AG09319 (cell line): Measurements from ENCODE around the gene MMEL1.
"Not testable (repeated sequence)": the region's sequence is repeated elsewhere in the genome, so short reads cannot be mapped to it uniquely, and the experiment has no call there.

ENCODE experiments used
- DNase-seq: peaks from one replicate; pipeline ENCODE4 v3.0.0-alpha.2; 2010; ENCODE audit warnings: low read depth; ENCODE audit errors: extremely low read depth
- CTCF ChIP-seq: IDR thresholded peaks from 2 replicates; pipeline ENCODE4 v1.5.1; 2011; ENCODE audit warnings: low read depth, mild to moderate bottlenecking, inconsistent platforms, low read length, moderate library complexity

Gene MMEL1

DNA sequence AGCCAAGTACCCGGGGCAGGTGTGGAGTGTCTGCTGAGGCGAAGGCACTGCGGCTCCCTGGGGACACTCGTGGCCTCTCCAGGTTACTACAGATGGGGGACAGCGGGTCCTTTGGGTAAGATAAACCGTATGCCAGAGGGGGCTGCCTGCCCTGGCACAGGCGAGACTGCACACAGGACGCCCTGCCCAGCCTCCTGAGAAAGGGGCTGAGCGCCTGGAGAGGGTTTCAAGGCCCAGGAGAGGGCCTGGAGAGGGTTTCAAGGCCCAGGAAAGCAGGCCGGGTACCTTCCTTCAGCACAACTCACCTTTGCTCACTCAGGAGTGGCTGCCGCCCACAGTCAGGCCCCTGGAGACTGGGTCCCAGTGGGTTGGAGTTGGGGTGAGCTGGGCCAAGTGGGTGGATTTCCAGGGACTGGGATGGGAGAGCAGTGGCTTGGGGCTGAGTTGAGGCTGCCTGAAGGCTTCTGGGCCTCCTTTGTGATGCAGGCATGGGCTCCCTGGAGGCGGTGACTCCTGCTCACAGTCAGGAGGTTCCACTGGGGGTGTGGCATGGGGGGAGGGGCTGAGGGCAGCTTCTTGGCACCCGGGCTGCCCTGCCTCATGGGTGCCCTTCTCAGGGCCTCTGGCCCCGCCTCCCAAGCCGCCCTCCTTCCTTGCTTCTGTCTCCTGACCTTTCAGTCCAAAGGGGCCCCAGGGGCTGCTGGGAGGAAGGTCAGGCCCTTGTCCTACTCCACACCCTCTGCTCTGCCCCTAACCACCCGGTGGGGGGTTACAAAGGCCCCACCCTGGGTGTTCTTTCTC lies at the start of gene MMEL1:
Gene MMEL1, minus strand, starts transcription at position 456 of the 801 bp plus-strand sequence. CDS start 3,532 bp downstream, outside the sequence.
- no peak for TF ChIP-seq CTCF
- DNase-seq = no peak

- not testable (repeated sequence) for DNase-seq
Measured at GRCh38 chr1:2676726-2677125, 43.9 kb upstream of the MMEL1 start.

DNA sequence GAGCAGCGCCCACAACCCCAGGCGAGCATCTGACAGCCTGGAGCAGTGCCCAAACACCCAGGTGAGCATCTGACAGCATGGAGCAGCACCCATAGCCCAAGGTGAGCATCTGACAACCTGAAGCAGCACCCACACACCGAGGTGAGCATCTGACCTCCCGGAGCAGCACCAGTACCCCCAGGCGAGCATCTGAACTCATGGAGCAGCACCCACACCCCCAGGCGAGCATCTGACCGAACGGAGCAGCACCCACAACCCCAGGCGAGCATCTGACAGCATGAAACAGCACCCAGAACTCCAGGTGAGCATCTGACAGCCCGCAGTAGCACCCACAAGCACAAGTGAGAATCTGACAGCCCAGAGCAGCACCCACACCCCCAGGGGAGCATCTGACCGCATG lies 38.8 kb upstream of the MMEL1 start:
- DNase-seq = not testable (repeated sequence)

DNA sequence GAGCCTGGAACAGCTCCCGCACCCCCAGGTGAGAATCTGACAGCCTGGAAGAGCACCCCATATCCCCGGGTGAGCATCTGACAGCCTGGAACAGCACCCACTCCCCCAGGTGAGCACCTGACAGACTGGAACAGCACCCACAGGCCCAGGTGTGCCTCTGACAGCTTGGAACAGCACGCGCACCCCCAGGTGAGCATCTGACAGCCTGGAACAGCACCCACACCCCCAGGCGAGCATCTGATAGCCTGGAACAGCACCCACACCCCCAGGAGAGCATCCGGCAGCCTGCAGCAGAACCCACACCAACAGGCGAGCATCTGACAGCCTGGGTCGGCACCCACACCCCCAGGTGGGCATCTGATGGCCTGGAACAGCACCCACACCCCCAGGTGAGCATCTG lies 27.0 kb upstream of the MMEL1 start:
- DNase-seq = not testable (repeated sequence)

- not testable (repeated sequence) for DNase-seq
Measured at GRCh38 chr1:2657909-2658308, 25.1 kb upstream of the MMEL1 start.

DNA sequence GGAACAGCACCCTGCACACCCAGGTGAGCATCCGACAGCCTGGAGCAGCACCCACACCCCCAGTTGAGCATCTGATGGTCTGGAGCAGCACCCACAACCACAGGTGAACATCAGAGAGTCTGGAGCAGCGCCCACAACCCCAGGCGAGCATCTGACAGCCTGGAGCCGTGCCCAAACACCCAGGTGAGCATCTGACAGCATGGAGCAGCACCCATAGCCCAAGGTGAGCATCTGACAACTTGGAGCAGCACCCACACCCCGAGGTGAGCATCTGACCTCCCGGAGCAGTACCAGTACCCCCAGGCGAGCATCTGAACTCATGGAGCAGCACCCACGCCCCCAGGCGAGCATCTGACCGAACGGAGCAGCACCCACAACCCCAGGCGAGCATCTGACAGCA lies 24.3 kb upstream of the MMEL1 start:
- DNase-seq = not testable (repeated sequence)

- DNase-seq = not testable (repeated sequence)
Measured at GRCh38 chr1:2655598-2656434, 23.0 kb upstream of the MMEL1 start.

DNA sequence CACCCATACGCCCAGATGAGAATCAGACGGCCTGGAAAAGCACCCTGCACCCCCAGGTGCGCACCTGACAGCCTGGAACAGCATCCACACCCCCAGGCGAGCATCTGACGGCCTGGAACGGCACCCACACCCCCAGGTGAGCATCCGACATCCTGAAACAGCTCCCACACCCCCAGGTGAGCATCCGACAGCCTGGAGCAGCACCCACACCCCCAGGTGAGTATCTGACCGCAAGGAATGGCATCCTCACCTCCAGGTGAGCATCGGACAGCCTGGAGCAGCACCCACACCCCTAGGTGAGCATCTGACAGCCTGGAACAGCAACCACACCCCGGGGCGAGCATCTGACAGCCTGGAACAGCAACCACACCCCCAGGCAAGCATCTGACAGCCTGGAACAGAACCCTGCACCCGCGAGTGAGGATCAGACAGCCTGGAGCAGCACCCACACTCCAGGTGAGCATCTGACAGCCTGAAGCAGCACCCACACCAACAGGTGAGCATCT lies 21.7 kb upstream of the MMEL1 start:
- not testable (repeated sequence) for DNase-seq

DNA sequence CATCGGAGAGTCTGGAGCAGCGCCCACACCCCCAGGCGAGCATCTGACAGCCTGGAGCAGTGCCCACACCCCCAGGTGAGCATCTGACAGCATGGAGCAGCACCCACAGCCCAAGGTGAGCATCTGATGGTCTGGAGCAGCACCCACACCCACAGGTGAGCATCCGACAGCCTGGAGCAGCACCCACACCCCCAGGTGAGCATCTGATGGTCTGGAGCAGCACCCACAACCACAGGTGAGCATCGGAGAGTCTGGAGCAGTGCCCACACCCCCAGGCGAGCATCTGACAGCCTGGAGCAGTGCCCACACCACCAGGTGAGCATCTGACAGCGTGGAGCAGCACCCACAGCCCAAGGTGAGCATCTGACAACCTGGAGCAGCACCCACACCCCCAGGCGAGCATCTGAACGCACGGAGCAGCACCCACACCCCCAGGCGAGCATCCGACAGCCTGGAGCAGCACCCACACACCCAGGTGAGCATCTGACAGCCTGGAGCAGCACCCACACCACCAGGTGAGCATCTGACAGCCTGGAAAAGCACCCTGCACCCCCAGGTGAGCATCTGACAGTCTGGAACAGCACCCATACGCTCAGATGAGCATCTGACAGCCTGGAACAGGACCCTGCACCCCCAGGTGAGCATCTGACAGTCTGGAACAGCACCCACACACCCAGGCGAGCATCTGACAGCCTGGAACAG lies 21.1 kb upstream of the MMEL1 start:
- DNase-seq = not testable (repeated sequence)

DNA sequence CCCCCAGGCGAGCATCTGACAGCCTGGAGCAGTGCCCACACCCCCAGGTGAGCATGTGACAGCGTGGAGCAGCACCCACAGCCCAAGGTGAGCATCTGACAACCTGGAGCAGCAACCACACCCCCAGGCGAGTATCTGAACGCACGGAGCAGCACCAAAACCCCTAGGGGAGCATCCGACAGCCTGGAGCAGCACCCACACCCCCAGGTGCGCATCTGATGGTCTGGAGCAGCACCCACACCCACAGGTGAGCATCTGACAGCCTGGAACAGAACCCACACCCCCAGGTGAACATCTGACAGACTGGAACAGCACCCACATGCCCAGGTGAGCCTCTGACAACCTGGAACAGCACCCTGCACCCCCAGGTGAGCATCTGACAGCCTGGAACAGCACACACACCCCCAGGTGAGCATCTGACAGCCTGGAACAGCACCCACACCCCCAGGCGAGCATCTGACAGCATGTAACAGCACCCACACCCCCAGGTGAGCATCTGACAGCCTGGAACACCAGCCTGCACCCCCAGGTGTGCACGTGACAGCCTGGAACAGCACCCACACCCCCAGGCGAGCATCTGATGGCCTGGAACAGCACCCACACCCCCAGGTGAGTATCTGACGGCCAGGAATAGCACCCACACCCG lies 20.2 kb upstream of the MMEL1 start:
- DNase-seq = not testable (repeated sequence)

- DNase-seq = not testable (repeated sequence)
Measured at GRCh38 chr1:2652152-2652925, 19.5 kb upstream of the MMEL1 start.

DNA sequence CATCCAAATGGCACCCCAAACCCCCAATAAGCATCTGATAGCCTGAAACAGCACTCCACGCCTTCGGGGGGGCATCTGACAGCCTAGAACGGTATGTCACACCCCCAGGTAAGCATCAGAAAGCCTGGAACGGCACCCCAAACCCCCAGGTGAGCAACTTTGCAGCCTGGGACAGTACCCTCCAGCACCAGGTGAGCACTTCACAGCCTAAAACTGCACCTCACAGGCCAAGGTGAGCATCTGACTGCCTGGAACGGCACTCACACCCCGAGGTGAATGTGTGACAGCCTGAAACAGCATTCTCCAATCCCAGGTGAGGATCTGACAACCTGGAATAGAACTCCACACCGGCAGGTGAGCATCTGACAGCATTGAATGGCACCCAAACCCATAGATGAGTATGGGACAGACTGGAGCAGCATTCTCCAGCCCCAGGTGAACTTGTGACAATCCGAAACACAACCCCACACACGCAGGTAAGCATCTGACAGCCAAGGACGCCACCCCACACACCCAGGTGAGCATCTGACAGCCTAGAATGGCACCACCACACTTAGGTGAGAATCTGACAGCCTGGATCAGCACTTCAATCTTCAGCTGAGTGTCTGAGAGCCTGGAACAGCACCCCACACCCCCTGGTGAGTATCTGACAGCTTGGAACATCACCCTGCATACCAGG lies 18.3 kb upstream of the MMEL1 start:
- no peak for DNase-seq
- no peak for TF ChIP-seq CTCF
